NCI-H2196 (cell line): Measurements from ENCODE around the gene DRD3.

Source experiments
- DNase-seq: peaks from one replicate; lab custom pipeline; 2025; ENCODE audit not compliant: unreplicated experiment; lab: John Stamatoyannopoulos, UW

DRD3 gene

GRCh38 chr3:114079761-114080160 lies 99.1 kb downstream of the DRD3 start:
- no peak for DNase-seq

GRCh38 chr3:114078126-114078525 lies 100.7 kb downstream of the DRD3 start:
- DNase-seq = no peak
